ENCODE data around the gene ERN2. TPM values are rescaled to one million over a fixed set of nuclear protein-coding genes. Genes with fewer than 3 reads are reported as not detected.

The ERN2 gene
- total RNA-seq, 1 donor from 2014 or later: not detected

- peaks cover 21% of the 10 kb centered on the region for H3K36me3 Mint-ChIP-seq (ENCODE audit: low read depth, unreplicated experiment)
- Histone ChIP-seq H3K4me3 (ENCODE audit: insufficient read depth, low read depth, low read length) (no peak overlapping the region), H3K4me1 (ENCODE audit: insufficient read depth, low read length) (no peaks in the 10 kb centered on the region), H3K36me3 (ENCODE audit: insufficient read depth, low read length) (peaks cover 81% of the 10 kb centered on the region), H2AFZ (ENCODE audit: low read depth, low read length) (no peak overlapping the region), H3K79me2 (ENCODE audit: insufficient read depth, low read length) (peaks cover 21% of the 10 kb centered on the region), H3K4me2 (ENCODE audit: low read length) (no peak overlapping the region), H3K9ac (ENCODE audit: low read length) (no peak overlapping the region), H3K27me3 (ENCODE audit: insufficient read depth, low read length) (no peaks in the 10 kb centered on the region), H3K9me3 (ENCODE audit: insufficient read depth, low read depth, low read length) (no peaks in the 10 kb centered on the region), H3K27ac (ENCODE audit: low read depth, low read length) (no peak overlapping the region), H4K20me1 (ENCODE audit: insufficient read depth, low read length) (peaks cover 32% of the 10 kb centered on the region)
- H3K27me3 Mint-ChIP-seq (ENCODE audit: low read depth, unreplicated experiment): no peaks in the 10 kb centered on the region
- no peaks in the 10 kb centered on the region for H3K9me3 Mint-ChIP-seq (ENCODE audit: unreplicated experiment)
- no peak for FAIRE-seq
- no peak for DNase-seq (ENCODE audit: low read depth)
- H3K27ac Mint-ChIP-seq (ENCODE audit: unreplicated experiment): no peak overlapping the region
- no peak for TF ChIP-seq EZH2 (IDR thresholded peaks at IDR 0.05; ENCODE audit: insufficient read depth, low read length)
- no peak for TF ChIP-seq CTCF (IDR thresholded peaks at IDR 0.05; ENCODE audit: insufficient read depth, low read depth, low read length)
- no peak overlapping the region for H3K4me3 Mint-ChIP-seq (ENCODE audit: unreplicated experiment)
- no peaks in the 10 kb centered on the region for H3K4me1 Mint-ChIP-seq (ENCODE audit: low read depth, unreplicated experiment)
Measured at GRCh38 chr16:23663918-23664317, 49.1 kb downstream of the ERN2 start.

GRCh38 chr16:23651943-23652468, 61.0 kb downstream of the ERN2 start:
- no peaks in the 10 kb centered on the region for H3K27me3 ChIP-seq (ENCODE audit: insufficient read depth, low read length)
- H3K4me2 ChIP-seq (ENCODE audit: low read length): no peak overlapping the region
- peaks cover 63% of the 10 kb centered on the region for H4K20me1 ChIP-seq (ENCODE audit: insufficient read depth, low read length)
- H2AFZ ChIP-seq (ENCODE audit: low read depth, low read length): no peak overlapping the region
- Mint-ChIP-seq H3K4me1 (ENCODE audit: low read depth, unreplicated experiment) (peaks cover 9% of the 10 kb centered on the region), H3K27ac (ENCODE audit: unreplicated experiment) (no peak overlapping the region), H3K9me3 (ENCODE audit: unreplicated experiment) (no peaks in the 10 kb centered on the region), H3K4me3 (ENCODE audit: unreplicated experiment) (no peak overlapping the region), H3K27me3 (ENCODE audit: low read depth, unreplicated experiment) (no peaks in the 10 kb centered on the region), H3K36me3 (ENCODE audit: low read depth, unreplicated experiment) (peaks cover 13% of the 10 kb centered on the region)
- H3K27ac ChIP-seq (ENCODE audit: low read depth, low read length): no peak overlapping the region
- no peak overlapping the region for H3K9ac ChIP-seq (ENCODE audit: low read length)
- no peak for DNase-seq (ENCODE audit: low read depth)
- no peak overlapping the region for H3K4me3 ChIP-seq (ENCODE audit: insufficient read depth, low read depth, low read length)
- TF ChIP-seq CTCF (IDR thresholded peaks at IDR 0.05; ENCODE audit: insufficient read depth, low read depth, low read length): no peak
- no peak for TF ChIP-seq EZH2 (IDR thresholded peaks at IDR 0.05; ENCODE audit: insufficient read depth, low read length)
- no peak for FAIRE-seq
- H3K9me3 ChIP-seq (ENCODE audit: insufficient read depth, low read depth, low read length): no peaks in the 10 kb centered on the region
- H3K4me1 ChIP-seq (ENCODE audit: insufficient read depth, low read length): no peaks in the 10 kb centered on the region
- peaks cover 17% of the 10 kb centered on the region for H3K36me3 ChIP-seq (ENCODE audit: insufficient read depth, low read length)
- peaks cover 95% of the 10 kb centered on the region for H3K79me2 ChIP-seq (ENCODE audit: insufficient read depth, low read length)

- Histone ChIP-seq H3K27me3 (ENCODE audit: insufficient read depth, low read length) (no peaks in the 10 kb centered on the region), H3K27ac (ENCODE audit: low read depth, low read length) (no peak overlapping the region), H3K4me3 (ENCODE audit: insufficient read depth, low read depth, low read length) (no peak overlapping the region), H3K4me2 (ENCODE audit: low read length) (no peak overlapping the region), H2AFZ (ENCODE audit: low read depth, low read length) (no peak overlapping the region), H3K9me3 (ENCODE audit: insufficient read depth, low read depth, low read length) (no peaks in the 10 kb centered on the region), H3K79me2 (ENCODE audit: insufficient read depth, low read length) (peaks cover 97% of the 10 kb centered on the region), H3K36me3 (ENCODE audit: insufficient read depth, low read length) (peaks cover 20% of the 10 kb centered on the region), H3K9ac (ENCODE audit: low read length) (no peak overlapping the region), H4K20me1 (ENCODE audit: insufficient read depth, low read length) (peaks cover 67% of the 10 kb centered on the region), H3K4me1 (ENCODE audit: insufficient read depth, low read length) (no peaks in the 10 kb centered on the region)
- Mint-ChIP-seq H3K4me1 (ENCODE audit: low read depth, unreplicated experiment) (peaks cover 9% of the 10 kb centered on the region), H3K4me3 (ENCODE audit: unreplicated experiment) (no peak overlapping the region), H3K36me3 (ENCODE audit: low read depth, unreplicated experiment) (peaks cover 20% of the 10 kb centered on the region), H3K27me3 (ENCODE audit: low read depth, unreplicated experiment) (no peaks in the 10 kb centered on the region), H3K9me3 (ENCODE audit: unreplicated experiment) (no peaks in the 10 kb centered on the region), H3K27ac (ENCODE audit: unreplicated experiment) (peak overlapping the region; percentile 23)
- no peak for TF ChIP-seq CTCF (IDR thresholded peaks at IDR 0.05; ENCODE audit: insufficient read depth, low read depth, low read length)
- TF ChIP-seq EZH2 (IDR thresholded peaks at IDR 0.05; ENCODE audit: insufficient read depth, low read length): no peak
- FAIRE-seq (no peak), DNase-seq (ENCODE audit: low read depth) (peak; percentile 35)
Measured at GRCh38 chr16:23650674-23651416, 62.2 kb downstream of the ERN2 start.
